DLD1 (cell line): ENCODE measurements around the gene FLVCR2.

ENCODE experiments used
- in situ Hi-C: cut with HindIII; loops from 2 replicates; pipeline ENCODE4 v1.10.0; 2017; ENCODE audit warnings: low sequenced_read_pairs

FLVCR2 gene

DNA sequence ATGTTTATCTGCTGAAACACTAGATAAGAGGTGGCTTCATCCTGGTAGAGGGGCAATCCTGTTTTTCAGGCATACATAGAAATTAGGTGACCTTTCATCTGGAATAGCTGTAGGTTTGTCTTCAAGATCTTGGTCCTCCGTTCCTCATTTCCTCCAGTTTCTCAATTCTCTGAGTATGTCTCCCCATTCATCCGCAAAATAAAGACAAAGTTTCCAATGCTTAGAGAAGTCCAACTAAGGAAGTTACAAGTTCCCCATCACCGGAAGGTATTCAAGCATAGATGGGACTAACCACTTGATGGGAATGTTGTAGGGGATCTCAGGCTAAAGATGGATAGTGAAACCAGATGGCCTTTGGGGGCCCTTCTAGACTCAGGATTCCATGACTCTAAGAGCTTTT lies 48.0 kb downstream of the FLVCR2 start:
- in situ Hi-C loops = no loop called here

DNA sequence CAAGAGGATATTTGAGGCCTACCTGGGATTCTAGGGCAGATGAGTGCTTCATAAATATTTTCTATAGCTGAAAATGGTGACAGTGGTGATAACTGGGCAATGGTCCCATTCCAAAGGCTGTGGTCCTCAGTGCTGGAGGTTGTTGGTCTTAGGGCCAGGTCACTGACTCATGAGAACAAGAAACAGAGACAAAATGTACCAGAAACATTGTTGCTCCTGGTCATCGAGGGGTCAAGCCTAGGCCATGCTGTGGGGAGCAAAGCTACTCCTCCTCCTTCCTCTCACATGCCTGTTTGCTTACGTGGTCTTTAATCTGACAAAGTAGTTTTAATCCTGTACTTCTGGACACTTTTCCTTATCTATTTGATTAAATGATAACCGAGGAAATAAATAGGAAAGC lies 48.4 kb downstream of the FLVCR2 start:
- in situ Hi-C loops = no loop called here

DNA sequence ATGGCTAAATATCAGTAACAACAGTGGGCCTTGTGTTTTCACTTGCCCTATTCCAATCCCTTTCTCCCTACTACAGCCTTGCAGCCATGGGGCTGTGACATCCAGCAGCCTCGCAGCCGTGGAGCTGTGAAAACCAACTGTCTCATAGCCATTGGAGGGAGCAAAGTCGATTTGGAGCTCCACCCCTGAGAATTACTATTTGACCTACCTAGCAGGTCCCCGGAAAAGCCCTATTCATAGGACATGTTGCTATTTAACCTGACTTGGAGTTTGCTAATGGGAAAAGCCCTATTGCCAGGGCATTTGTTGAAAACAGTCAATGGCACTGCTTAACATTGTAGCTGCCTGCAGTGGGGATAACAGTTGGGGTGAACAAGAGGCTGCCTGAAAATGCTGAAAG lies 49.0 kb downstream of the FLVCR2 start:
- in situ Hi-C loops = no loop called here

DNA sequence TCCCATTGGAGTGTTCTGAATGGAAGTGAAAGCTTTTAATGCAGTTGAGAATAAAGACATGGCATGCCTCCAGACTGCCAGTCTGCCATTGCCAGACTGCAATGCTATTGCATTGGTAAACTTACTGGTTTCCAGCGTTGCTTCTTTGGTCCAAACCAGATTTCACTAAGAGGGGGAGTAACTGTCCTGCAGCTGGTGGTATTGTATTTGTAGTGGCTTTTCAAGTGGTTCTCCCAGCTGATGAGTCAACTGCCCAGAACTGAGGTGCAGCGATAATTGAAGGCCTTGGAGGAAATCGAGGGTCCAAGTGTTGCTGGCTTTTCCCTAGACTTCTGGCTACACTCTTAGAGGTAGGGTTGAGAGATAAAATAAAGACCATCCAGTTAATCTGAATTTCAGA lies 50.4 kb downstream of the FLVCR2 start:
- in situ Hi-C loops = no loop called here

DNA sequence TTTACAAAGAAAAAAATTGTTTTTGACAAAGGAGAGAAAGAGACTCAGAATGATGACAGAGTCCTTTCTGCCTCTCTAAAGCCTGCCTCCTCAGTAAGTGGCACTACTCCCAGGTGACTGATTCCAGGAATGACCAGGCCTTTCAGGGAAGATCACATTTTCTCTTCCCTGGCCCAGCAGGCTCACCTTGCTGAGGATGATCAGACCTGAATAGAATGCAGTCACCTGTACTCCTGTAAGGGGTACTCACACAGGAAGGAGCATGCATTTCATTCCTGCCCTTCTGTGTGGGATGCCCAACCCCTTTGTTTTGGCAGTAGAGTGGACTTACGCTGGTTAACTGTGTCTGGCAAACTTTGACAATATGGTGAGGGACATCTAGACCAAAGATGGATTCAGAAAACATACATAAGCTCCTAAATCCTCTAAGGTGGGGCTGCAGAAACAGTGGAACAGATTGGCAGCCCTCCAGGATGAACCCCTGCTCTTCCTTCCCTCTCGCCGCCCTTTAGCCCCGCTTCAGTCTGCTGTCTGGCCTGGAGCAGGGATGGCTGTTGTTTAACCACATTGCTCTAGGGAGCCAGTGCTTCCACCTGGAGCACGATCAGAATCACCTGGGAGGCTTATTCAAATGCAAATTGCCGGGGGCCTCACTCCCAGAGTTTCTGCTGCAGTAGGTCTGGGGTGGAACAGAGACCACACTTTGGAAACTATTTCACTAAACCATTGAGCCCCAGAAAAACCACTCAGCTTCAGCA lies 52.5 kb downstream of the FLVCR2 start:
- in situ Hi-C loops = no loop called here

DNA sequence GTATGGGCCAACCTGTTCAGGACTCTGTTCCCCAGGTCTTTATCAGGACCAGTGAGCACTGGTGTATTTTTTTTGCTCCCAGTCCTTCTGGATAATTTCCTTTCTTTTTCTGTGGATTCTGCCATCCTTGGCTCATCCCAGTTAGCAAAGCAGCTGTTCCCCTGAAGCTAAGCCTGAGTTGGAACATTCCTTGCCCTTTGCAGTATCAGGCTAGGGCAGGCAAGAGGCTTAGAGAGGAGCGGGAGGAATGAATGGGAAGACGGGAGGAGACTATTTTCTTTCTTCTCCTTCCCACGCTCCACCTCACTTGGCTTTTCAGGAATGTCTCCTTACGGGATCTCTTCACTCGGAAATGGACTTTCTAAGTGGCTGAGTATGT lies 53.0 kb downstream of the FLVCR2 start:
- in situ Hi-C loops = no loop called here

DNA sequence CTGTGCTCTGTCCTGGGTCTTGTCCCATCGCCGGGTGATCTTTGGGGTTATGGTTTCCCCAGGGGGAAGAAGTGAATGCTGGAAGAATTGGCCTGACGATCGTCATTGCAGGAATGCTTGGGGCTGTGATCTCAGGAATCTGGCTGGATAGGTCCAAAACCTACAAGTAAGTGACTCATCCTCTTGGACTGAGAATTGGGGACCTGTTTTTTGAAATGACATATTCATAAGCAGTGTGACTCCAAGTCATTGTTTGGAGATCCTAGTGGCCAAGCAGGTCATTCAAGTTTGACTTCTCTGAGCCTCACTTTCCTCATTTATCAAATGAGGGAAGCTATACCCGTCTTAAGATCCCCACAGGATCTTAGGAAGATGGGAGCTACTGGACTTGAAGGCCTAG lies 56.4 kb downstream of the FLVCR2 start:
- in situ Hi-C loops = no loop called here

DNA sequence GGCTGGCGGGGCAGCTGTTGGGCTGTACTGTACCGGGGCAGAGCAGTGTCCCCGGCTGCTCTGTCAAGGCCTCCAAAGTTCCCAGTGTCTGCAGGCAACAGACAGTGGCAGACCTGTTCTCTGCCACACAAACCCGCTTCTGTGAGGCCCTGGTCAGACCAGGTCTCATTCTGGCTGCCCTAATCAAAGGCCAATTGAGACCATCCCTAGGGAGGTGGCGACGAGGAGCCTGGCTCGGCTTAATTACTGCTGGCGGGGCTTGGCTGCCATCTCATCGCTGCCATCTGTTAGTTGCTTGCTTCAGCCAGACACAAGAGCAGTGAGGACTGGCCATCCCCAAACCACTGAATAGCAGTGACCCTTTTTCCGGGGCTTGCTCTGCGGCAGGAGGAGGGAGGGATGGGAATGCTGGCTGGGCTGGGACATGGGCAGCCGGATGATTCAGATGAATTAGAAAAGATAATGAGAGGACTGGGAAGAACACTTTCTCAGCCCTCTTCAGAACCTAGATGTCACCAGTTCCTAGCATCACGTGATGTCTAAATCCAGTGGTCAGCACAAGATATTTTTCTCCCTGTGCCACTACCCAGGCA lies 57.8 kb downstream of the FLVCR2 start:
- in situ Hi-C loops = no loop called here

DNA sequence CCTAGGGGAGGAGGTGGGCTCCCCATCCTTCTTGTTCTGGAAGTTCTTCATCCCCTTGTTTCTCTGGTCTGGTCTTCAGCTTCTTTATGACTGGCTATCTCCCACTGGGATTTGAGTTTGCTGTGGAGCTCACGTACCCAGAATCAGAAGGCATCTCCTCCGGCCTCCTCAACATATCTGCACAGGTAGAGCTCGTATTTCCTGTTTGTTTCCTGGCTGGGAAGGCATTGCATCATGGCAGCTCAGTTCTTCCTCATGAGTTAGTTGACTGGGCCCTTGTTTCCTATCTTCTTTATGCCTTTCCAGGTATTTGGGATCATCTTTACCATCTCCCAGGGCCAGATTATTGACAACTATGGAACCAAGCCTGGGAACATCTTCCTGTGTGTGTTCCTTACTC lies 62.5 kb downstream of the FLVCR2 start:
- in situ Hi-C loops = no loop called here

DNA sequence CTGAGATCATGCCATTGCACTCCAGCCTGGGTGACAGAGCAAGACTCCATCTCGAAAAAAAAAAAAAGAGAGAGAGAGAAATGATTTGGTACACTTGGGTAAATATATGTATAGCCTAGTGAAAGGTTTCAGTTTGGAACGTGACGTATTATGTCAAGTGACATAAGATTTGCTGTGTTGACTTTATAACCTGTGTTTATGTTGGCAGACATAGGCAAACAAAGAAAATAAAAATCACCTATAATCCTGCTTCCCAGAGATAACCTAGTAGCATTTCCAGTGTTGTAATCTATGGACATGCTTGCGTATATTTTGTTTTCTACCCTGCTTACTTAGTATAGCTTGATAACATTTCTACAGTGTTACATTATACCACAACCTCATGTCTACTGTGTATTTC lies 65.6 kb downstream of the FLVCR2 start:
- in situ Hi-C loops = no loop called here

DNA sequence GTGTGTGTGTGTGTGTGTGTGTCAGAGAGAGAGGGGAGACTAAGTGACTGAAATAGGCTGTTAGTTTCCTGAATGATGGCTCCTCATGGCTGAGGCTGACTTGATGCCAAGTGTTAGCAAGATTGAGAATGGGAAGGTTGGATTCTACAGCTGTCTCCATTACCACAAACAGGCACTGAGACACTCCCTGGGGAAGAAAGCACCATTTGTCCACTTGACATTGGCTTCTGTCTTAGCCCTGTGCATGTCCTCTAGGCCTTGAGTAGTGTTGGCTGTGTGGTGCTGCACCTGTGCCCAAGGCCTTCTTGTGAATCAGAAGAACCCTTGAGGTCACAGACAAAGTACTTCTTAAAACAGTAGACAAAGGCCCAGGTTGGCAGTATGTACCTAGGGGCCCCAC lies 66.6 kb downstream of the FLVCR2 start:
- in situ Hi-C loops = no loop called here

DNA sequence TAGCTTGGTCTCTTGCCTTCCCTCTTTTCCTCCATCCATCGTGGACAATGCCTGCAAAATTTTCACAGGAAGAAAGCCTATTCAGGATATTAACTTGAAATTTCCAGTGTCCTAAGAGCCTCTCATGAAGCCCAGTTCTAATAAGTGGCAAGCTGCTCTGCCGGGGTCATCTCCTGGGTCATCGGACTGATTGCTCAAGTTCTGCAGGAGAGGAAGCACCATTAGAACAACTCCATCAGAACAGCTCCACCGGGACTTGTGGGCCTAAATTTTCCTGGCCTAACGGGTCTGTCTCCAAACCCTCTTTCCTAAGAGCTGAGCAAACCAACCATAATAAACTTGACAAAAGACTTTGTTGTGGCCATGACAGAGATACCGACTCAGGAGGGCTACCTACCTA lies 68.3 kb downstream of the FLVCR2 start:
- in situ Hi-C loops = no loop called here

DNA sequence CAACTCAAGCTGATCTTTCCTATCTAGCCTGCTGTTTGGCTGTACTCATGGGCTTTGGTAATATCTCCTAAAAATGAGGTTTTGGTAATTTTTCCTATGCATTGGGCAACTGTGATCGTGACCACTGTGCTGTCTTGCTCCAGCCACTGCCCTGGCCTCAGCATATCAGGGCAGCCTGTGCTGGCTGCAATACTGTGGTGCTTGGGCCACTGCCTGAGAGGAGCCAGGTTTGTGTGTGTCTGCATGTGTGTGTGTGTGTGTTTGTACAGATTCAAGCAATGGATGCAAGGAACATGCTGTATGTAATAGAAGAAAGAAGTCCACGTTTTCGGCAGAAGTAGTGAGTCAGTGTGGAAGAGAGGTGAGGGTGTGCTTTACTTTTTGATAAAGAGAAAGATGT lies 69.2 kb downstream of the FLVCR2 start:
- in situ Hi-C loops = no loop called here

DNA sequence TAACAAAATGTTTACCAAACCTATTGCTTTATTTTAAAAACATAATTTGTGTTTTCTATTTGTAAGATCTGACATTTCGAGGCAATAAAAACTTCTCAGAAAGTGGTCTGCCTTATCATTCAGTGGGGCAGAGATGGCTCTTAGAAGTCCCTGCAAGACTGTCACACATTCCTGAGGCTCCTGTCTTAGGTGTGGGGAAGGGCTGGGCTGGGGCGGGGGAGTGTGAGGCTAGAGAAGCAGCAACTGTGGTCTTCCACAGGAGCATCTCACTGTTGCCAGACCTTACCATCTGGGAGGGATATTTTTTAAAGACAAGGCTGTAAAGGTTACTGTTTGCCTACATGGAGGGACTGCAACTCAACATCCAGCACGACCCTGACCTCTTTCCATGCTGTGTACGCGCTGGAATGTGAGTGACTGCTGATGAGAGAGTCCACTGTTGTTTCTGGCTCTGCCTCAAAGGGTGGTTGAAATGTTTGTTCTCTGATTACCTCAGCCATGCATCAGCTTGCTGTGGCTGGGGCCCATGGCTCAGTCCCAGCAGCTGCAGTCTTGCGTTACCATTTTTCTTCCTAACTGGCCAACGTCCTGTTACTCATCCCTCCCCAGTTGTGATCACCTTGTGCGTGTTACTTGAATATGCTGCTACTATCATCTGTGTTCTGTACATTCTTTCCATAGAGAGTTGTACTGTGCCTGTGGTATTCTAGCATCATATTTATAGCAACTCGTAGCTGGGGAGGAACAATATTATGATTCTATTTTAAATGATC lies 69.8 kb downstream of the FLVCR2 start:
- in situ Hi-C loops = no loop called here

DNA sequence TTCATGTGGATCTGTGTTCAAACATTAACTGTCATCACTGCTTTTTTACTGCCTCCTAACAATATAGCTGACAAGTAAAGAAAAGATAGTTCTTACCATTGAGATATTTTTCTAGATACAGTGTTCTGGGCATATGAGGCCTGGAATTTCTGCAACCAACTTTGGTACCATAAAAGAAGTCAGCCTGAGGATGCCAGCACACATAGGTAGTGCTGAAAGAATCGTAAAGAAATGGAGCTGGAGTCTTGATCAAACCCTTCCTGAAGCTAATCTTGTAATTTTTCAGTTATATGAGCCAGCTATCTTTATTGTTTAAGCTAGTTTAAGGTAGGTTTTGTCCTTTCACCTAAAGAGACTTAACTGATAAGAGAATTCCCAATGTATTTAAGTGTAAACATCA lies 70.9 kb downstream of the FLVCR2 start:
- in situ Hi-C loops = no loop called here

DNA sequence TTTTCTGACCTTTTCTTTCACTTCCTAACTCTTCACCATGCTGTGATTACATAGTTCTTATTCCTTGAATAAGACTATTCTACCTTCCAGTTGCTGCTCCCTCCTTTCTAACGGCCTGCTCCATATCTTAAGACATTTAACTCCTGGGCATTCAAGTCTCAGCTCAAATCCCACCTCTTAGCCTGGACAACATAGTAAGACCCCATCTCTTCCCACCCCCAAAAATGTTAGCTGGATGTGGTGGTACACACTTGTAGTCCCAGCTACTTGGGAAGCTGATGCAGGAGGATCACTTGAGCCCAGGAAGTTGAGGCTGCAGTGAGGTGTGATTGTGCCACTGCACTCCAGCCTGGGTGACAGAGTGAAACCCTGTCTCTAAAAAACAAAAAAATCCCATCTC lies 71.4 kb downstream of the FLVCR2 start:
- in situ Hi-C loops = no loop called here

DNA sequence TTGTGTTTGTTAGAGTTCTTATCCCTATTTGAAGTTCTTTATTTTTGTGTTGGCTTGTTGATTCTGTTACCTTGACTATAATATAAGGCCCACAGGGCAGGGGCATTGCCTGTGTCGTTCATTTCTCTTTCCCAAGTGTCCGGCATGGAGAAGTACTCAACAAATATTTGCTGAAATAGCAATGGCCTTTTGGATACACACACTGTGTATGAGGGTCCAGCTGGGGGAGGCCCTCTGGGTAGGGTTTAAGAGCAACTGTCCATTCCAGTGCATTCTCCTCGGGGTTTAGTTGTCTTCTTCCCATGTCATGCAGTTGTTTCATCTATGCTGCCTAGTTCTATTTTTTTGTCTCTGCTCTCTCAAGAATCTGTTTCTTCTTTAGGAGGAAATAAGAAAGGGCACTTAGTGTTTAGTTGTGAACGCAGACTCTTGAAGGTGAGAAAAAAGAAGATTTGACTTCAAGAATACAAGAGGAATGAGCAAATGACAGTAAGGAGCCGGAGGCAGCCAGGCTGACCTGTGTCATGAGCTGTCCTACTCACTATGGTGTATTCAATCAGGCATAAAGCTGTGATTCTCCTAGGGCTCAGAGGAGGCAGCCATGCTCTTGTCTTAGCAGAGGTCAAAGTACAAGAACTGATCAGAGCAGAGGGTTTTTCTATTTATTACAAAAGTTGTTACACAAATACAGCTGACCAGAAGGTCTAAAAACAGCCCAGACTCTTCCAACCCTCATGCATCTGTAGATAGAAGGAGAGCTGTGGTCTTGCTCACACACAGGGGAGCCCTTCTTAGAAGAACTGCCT lies 72.0 kb downstream of the FLVCR2 start:
- in situ Hi-C loops = no loop called here

DNA sequence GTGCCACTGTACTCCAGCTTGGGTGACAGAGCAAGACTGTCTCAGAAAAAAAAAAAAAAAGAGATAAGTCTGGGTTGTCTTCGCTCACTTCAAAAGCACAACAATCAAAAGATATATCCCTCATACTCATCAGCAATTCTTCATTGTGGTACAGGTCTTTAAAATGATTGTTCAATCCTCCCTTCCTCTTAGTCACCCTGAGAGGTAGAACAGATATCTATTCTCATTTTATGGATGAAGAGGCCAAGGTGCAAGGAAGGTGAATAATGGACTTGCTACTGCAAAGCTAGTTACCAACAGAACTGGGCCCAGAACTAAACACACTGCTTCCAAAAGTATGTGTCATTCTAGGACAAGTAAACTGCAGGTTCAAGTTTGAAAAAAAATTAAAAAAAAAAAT lies 75.1 kb downstream of the FLVCR2 start:
- in situ Hi-C loops = no loop called here

DNA sequence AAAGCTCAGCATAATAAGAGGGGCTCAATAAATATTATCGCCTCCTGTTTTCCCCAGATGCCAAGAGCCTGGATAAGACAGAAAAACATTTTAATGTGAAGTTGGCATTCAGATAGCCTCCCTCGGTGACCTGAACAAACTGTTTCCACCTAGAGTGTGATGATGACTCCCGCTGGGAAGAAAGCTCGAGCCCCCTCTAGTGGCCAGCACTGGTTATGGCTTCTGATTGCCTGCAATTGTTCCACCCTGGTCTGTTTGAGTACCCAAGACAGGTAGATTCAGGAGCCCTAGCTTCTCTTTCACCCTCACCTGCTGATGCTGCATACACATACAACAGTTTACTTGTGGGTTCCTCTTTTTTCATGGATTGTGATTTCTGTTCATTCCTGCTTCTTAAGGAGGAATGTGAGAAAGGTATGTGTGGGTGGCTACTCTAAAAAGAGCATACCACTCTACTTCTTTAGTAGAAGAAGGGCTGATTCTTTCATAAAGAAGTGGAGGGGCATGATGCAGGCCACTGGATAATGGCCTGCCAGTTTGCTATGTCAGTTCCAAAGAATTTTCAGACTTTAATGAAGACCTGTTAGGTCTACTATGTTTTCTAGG lies 75.8 kb downstream of the FLVCR2 start:
- in situ Hi-C loops = no loop called here

DNA sequence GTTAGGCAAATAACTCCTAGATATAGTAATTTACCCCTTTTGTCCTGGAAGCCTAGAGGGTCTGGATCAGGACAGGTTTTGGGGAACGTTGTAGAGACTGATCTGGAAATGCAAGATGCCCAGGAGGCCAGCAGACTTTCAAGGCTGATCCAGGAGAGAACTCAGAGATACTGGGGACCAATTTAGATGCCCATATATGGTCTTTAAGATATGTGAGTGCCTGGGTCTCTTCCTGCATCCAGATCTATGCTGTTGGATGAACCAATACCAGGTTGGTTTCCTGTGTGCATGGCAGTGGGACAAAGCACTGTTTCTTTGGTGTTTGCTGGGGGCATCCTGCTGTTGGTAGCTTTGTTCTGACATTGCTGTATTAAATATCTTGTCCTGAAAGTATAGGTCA lies 76.8 kb downstream of the FLVCR2 start:
- in situ Hi-C loops = no loop called here

DNA sequence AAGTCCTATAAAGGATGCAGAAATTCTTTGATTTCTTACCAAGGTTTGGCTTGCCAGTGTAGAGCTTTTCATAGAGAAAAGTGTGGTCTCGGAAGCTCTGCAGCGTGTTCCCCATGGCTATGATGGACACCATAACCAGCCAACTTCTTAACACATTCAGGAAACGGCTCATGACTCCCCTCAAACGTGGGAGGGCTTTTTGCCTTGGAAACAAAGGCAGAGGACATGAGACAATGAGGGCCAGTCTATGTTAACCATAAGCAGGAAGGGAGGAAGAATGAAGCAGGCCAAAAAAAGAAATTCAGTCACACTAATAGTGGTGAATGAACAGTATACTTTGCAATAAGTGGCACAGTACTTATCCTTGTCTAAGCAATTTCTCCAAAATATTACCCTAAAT lies 78.9 kb downstream of the FLVCR2 start:
- in situ Hi-C loops = no loop called here
